Measurements from ENCODE around the gene PRTN3. TPM values are rescaled to one million over a fixed set of nuclear protein-coding genes. Genes with fewer than 3 reads are reported as not detected.
"Not testable (repeated sequence)": the region's sequence is repeated elsewhere in the genome, so short reads cannot be mapped to it uniquely, and the experiment has no call there.

The PRTN3 gene
- total and polyA plus RNA-seq, 3 donors from 2014 or later: 1.0 to 1.8 TPM; not detected in 1

GRCh38 chr19:873561-874041, 32.8 kb downstream of the PRTN3 start:
- no peak for TF ChIP-seq CTCF (IDR thresholded peaks at IDR 0.05)
- no peak for TF ChIP-seq POLR2A (IDR thresholded peaks at IDR 0.05)
- Histone ChIP-seq H3K27ac (no peak overlapping the region), H3K36me3 (ENCODE audit: low read depth, missing control alignments) (no peaks in the 10 kb centered on the region)

GRCh38 chr19:875265-875879, 34.6 kb downstream of the PRTN3 start:
- no peaks in the 10 kb centered on the region for H3K36me3 ChIP-seq (ENCODE audit: low read depth, missing control alignments)
- TF ChIP-seq CTCF (IDR thresholded peaks at IDR 0.05) (no peak), POLR2A (IDR thresholded peaks at IDR 0.05) (no peak)
- WGBS, 2 donors: 89 to 94% methylated on average over 20 to 28 of the region's 28 CpGs

More at GRCh38 chr19:873561-874041, 32.8 kb downstream of the PRTN3 start:
- H3K27me3 ChIP-seq: no peaks in the 10 kb centered on the region
- 79 to 86% methylated on average over 15 to 22 of the region's 22 CpGs for WGBS, 2 donors
- H3K9me3 ChIP-seq: no peaks in the 10 kb centered on the region
- H3K4me1 ChIP-seq: peaks cover 13% of the 10 kb centered on the region
- H3K4me3 ChIP-seq: no peak overlapping the region
- intact Hi-C loops (cut with DNase I; ENCODE audit: low total_unique reads): no loop called here
- DNase-seq: no peak

GRCh38 chr19:876089-876488, 35.3 kb downstream of the PRTN3 start:
- peaks cover 3% of the 10 kb centered on the region for H3K4me1 ChIP-seq
- H3K9me3 ChIP-seq: no peaks in the 10 kb centered on the region
- DNase-seq: no peak
- H3K4me3 ChIP-seq: no peak overlapping the region
- H3K27ac ChIP-seq: no peak overlapping the region
- 77 to 80% methylated on average over 17 to 18 of the region's 18 CpGs for WGBS, 2 donors
- intact Hi-C loops (cut with DNase I; ENCODE audit: low total_unique reads): no loop called here
- TF ChIP-seq POLR2A (IDR thresholded peaks at IDR 0.05) (no peak), CTCF (IDR thresholded peaks at IDR 0.05) (no peak)
- H3K27me3 ChIP-seq: no peaks in the 10 kb centered on the region
- H3K36me3 ChIP-seq (ENCODE audit: low read depth, missing control alignments): no peaks in the 10 kb centered on the region

More at GRCh38 chr19:875265-875879, 34.6 kb downstream of the PRTN3 start:
- H3K4me1 ChIP-seq: peaks cover 3% of the 10 kb centered on the region
- H3K9me3 ChIP-seq: no peaks in the 10 kb centered on the region
- no peak for DNase-seq
- no peaks in the 10 kb centered on the region for H3K27me3 ChIP-seq
- intact Hi-C loops (cut with DNase I; ENCODE audit: low total_unique reads): no loop called here
- no peak overlapping the region for H3K27ac ChIP-seq
- H3K4me3 ChIP-seq: no peak overlapping the region

- Histone ChIP-seq H3K36me3 (ENCODE audit: low read depth, missing control alignments) (no peaks in the 10 kb centered on the region), H3K27me3 (no peaks in the 10 kb centered on the region), H3K27ac (no peak overlapping the region), H3K4me3 (no peak overlapping the region), H3K9me3 (no peaks in the 10 kb centered on the region), H3K4me1 (no peaks in the 10 kb centered on the region)
- WGBS, 2 donors: 96 to 98% methylated on average over 9 to 25 of the region's 29 CpGs
- intact Hi-C loops (cut with DNase I; ENCODE audit: low total_unique reads): no loop called here
- no peak for DNase-seq
- TF ChIP-seq CTCF (IDR thresholded peaks at IDR 0.05) (no peak), POLR2A (IDR thresholded peaks at IDR 0.05) (no peak)
Observed at GRCh38 chr19:876780-877314, 36.0 kb downstream of the PRTN3 start.

- H3K4me3 ChIP-seq; H3K9me3 ChIP-seq; H3K36me3 ChIP-seq (ENCODE audit: low read depth, missing control alignments); H3K27ac ChIP-seq; H3K27me3 ChIP-seq; intact Hi-C loops (cut with DNase I; ENCODE audit: low total_unique reads); DNase-seq; H3K4me1 ChIP-seq: not testable (repeated sequence)
- 84 to 89% methylated on average over 6 to 15 of the region's 23 CpGs for WGBS, 2 donors
Observed at GRCh38 chr19:877992-878660, 37.3 kb downstream of the PRTN3 start.

GRCh38 chr19:878751-879561, 38.2 kb downstream of the PRTN3 start:
- H3K27ac ChIP-seq; DNase-seq; H3K4me3 ChIP-seq; H3K27me3 ChIP-seq; intact Hi-C loops (cut with DNase I; ENCODE audit: low total_unique reads); H3K9me3 ChIP-seq; H3K4me1 ChIP-seq; H3K36me3 ChIP-seq (ENCODE audit: low read depth, missing control alignments): not testable (repeated sequence)
- 84 to 87% methylated on average over 14 to 17 of the region's 24 CpGs for WGBS, 2 donors
